Tibial artery (tissue), 4 donors: Measurements from ENCODE around the gene NIPA2.

Experiments used
- DNase-seq, 2 donors: peaks; one replicate each; pipeline ENCODE4 v3.0.0-alpha.2; 2019
- H3K27ac ChIP-seq, 2 donors: fragments of 200-600 bp; sonication (generic) in 1 of 2; 1 replicate in 1 of 2; 2 replicates in 1 of 2; pipeline ENCODE4 v1.5.1; 2018 to 2019; ENCODE audit warnings: mild to moderate bottlenecking in 1 of 2
- H3K27me3 ChIP-seq, 2 donors: fragments of 200-600 bp; sonication (generic) in 1 of 2; one replicate each; pipeline versions ENCODE4 v1.5.1 to v1.6.0; 2016 to 2019
- H3K36me3 ChIP-seq, 3 donors: fragments of 200-600 bp; sonication (generic) in 2 of 3; one replicate each; pipeline ENCODE4 v1.5.1; 2016 to 2019; ENCODE audit warnings: mild to moderate bottlenecking in 2 of 3
- H3K4me1 ChIP-seq, 4 donors: fragments of 200-600 bp; sonication (generic) in 2 of 4; 1 replicate in 3 of 4; 2 replicates in 1 of 4; pipeline ENCODE4 v1.5.1; 2016 to 2019
- H3K4me3 ChIP-seq, 2 donors: fragments of 200-600 bp; sonication (generic) in 1 of 2; 1 replicate in 1 of 2; 2 replicates in 1 of 2; pipeline ENCODE4 v1.5.1; 2018 to 2019; ENCODE audit warnings: mild to moderate bottlenecking in 2 of 2
- H3K9me3 ChIP-seq, 3 donors: fragments of 200-600 bp; sonication (generic) in 1 of 3; one replicate each; pipeline ENCODE4 v1.5.1; 2016 to 2019
- CTCF ChIP-seq, 2 experiments: fragments of 200-600 bp in 1 of 2; fragments of 450-650 bp in 1 of 2; IDR thresholded peaks; one replicate each; pipeline ENCODE4 v1.5.1; 2017 to 2019; ENCODE audit warnings: antibody characterized with exemption in 2 of 2, mild to moderate bottlenecking in 1 of 2, moderate library complexity in 1 of 2
- intact Hi-C: fragments of 100-400 bp; cut with DNase I; formaldehyde crosslinking; loops from one replicate; pipeline ENCODE4 v1.15.0; 2023; ENCODE audit warnings: low total_unique reads

The NIPA2 gene

GRCh38 chr15:22883196-22883595 lies 44.7 kb downstream of the NIPA2 start:
- intact Hi-C loops: no loop called here
- Histone ChIP-seq H3K36me3 (peaks cover 55 to 90% (median 68%) of the 10 kb centered on the region in 3 donors), H3K4me3 (no peak overlapping the region), H3K27me3 (no peaks in the 10 kb centered on the region), H3K9me3 (no peaks in the 10 kb centered on the region), H3K4me1 (no peaks in the 10 kb centered on the region), H3K27ac (no peak overlapping the region)
- no peak for DNase-seq
- TF ChIP-seq CTCF (IDR thresholded peaks at IDR 0.05): no peak

- no peak for TF ChIP-seq CTCF (IDR thresholded peaks at IDR 0.05)
- no peak overlapping the region for H3K4me3 ChIP-seq
- intact Hi-C loops: no loop called here
- H3K4me1 ChIP-seq: no peaks in the 10 kb centered on the region
- no peaks in the 10 kb centered on the region for H3K9me3 ChIP-seq
- H3K27me3 ChIP-seq: no peaks in the 10 kb centered on the region
- no peak for DNase-seq
- H3K27ac ChIP-seq: no peak overlapping the region
- peaks cover 45 to 84% (median 73%) of the 10 kb centered on the region in 3 donors for H3K36me3 ChIP-seq
These were observed 45.9 kb downstream of the NIPA2 start for GRCh38 chr15:22884344-22884743.

GRCh38 chr15:22885120-22885519 lies 46.7 kb downstream of the NIPA2 start:
- intact Hi-C loops: no loop called here
- no peak overlapping the region for H3K27ac ChIP-seq

GRCh38 chr15:22887157-22887951 lies 48.9 kb downstream of the NIPA2 start:
- Histone ChIP-seq H3K27me3 (no peaks in the 10 kb centered on the region), H3K4me3 (no peak overlapping the region), H3K4me1 (no peaks in the 10 kb centered on the region), H3K36me3 (peaks cover 30 to 76% (median 63%) of the 10 kb centered on the region in 3 donors), H3K9me3 (no peaks in the 10 kb centered on the region), H3K27ac (no peak overlapping the region)
- intact Hi-C loops: no loop called here
- TF ChIP-seq CTCF (IDR thresholded peaks at IDR 0.05): no peak
- DNase-seq: no peak

More at GRCh38 chr15:22885120-22885519, 46.7 kb downstream of the NIPA2 start:
- Histone ChIP-seq H3K27me3 (no peaks in the 10 kb centered on the region), H3K4me1 (no peaks in the 10 kb centered on the region), H3K9me3 (no peaks in the 10 kb centered on the region), H3K4me3 (no peak overlapping the region), H3K36me3 (peaks cover 37 to 76% (median 68%) of the 10 kb centered on the region in 3 donors)
- DNase-seq: no peak
- no peak for TF ChIP-seq CTCF (IDR thresholded peaks at IDR 0.05)

GRCh38 chr15:22888120-22888859 lies 49.8 kb downstream of the NIPA2 start:
- H3K9me3 ChIP-seq: no peaks in the 10 kb centered on the region
- no peak overlapping the region for H3K27ac ChIP-seq
- intact Hi-C loops: no loop called here
- peaks cover 32 to 76% (median 62%) of the 10 kb centered on the region in 3 donors for H3K36me3 ChIP-seq
- no peaks in the 10 kb centered on the region for H3K27me3 ChIP-seq
- H3K4me3 ChIP-seq: no peak overlapping the region
- no peaks in the 10 kb centered on the region for H3K4me1 ChIP-seq
- no peak for DNase-seq
- TF ChIP-seq CTCF (IDR thresholded peaks at IDR 0.05): no peak
